IPS-18c (cell line): ENCODE measurements around the gene RPS25.
"Not testable (repeated sequence)": the region's sequence is repeated elsewhere in the genome, so short reads cannot be mapped to it uniquely, and the experiment has no call there.

Experiments used
- H3K4me3 ChIP-seq: 2 replicates; pipeline ENCODE4 v1.7.0; 2013; ENCODE audit warnings: low read depth, mild to moderate bottlenecking, low read length, moderate library complexity; ENCODE audit not compliant: insufficient read depth
- H3K9me3 ChIP-seq: one replicate; pipeline ENCODE4 v1.6.1; 2013; ENCODE audit warnings: mild to moderate bottlenecking, low read length, moderate library complexity; ENCODE audit not compliant: control insufficient read depth, insufficient read depth

RPS25 gene

DNA sequence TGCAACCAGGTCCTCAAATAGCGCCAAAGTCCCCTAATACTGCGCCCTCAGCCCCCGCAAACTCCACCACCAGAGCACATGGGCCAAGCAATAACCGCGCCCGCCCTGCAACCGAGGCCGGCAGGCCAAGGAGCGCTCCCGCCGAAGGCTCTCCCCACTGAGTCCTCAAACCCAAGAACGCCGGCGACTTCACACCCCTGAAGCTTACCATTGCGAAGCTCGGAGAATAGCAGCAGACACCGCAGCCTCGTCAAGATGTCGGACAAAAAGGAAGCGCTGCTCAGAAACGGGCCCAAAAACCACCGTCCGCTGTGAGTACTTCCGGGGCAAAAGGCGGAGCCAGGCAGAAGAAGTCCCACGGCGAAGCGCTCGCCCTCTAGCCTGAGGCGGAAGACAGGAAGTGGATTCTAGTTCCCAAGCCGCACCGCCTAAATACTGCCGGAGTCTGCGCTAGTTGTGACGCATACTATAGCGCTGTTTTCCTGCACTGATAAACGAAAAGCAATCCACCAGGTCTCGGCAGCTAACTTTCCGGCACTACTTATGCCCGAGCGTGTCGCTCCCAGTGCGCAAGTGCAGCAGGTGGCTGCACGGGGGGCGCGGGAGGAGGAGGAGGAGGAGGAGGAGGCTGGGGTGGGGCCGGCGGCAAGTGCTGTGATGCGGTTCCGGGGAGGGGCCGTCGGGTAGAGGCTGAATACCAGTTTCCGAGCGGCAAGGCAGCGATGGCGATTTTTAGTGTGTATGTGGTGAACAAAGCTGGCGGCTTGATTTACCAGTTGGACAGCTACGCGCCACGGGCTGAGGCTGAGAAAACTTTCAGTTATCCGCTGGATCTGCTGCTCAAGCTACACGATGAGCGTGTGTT lies at the start of gene RPS25, which contains the start of gene TRAPPC4:
Gene RPS25 (minus strand): TSS at position 270 of the 865 bp plus-strand sequence. CDS start 59 bp downstream, at position 211.
Gene TRAPPC4 (plus strand): TSS at position 693 of the 865 bp plus-strand sequence. CDS start 30 bp downstream, at position 723.
- Histone ChIP-seq H3K9me3 (no peaks in the 10 kb centered on the region), H3K4me3 (peak within 1 kb of the TSS; percentile 94)

DNA sequence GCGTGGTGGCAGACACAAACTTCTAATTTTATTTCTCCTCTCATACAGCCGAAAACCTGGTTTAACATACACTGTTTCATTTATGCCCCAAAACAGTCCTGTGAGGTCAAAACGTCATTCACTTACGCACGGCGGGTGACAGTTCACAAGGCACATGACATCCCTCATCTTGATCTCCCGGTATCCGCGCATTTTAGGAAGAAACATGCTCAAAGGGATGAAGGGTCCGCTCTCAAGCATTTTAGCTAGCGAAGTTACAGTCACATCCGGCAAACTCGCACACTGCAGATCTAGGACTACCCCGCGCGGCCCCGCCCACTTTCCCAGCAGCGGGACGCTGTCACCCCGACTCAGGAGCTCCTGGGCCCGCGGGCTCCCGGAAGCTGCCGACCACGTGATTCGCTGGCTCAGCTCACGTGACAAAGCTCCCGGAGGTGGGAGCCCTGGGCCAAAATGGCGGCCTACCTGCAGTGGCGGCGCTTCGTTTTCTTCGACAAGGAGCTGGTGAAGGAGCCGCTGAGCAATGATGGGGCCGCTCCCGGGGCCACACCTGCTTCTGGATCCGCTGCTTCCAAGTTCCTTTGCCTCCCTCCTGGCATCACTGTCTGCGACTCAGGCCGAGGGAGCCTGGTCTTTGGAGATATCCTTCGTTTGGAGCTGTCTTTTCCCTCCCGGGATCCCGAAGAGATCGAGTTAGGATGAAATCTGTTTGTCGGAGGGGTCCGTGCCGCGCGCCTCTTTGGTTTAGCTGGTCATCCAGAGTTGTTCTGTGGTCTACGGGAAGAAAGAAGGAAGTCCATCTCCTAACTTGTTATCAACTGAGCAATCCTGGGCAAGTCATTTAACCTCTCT lies 49.5 kb upstream of the RPS25 start, which contains the start of gene VPS11:
Gene VPS11 (plus strand): TSS at position 448 of the 852 bp plus-strand sequence. CDS start 6 bp downstream, at position 454.
- Histone ChIP-seq H3K9me3 (no peaks in the 10 kb centered on the region), H3K4me3 (peak within 1 kb of the TSS; percentile 95)

DNA sequence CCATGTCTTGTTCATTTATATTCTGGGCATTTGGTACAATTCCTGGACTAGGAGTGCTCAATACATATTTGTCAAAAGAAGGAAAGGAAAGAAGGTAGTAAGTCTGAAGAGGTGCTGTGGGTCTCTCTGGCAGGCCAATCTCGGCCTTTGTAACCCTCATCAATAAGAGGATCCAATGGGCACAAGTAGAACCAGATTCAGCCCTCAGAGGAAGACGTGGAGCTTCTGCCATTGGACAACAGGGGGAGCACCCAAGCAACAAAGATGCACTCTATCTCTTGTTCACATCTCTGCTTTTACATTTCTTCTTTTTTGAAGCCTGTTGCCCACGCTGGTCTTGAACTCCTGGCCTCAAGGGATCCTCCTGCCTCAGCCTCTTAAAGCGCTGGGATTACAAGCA lies 47.2 kb upstream of the RPS25 start:
- Histone ChIP-seq H3K9me3 (no peaks in the 10 kb centered on the region), H3K4me3 (no peak overlapping the region)

DNA sequence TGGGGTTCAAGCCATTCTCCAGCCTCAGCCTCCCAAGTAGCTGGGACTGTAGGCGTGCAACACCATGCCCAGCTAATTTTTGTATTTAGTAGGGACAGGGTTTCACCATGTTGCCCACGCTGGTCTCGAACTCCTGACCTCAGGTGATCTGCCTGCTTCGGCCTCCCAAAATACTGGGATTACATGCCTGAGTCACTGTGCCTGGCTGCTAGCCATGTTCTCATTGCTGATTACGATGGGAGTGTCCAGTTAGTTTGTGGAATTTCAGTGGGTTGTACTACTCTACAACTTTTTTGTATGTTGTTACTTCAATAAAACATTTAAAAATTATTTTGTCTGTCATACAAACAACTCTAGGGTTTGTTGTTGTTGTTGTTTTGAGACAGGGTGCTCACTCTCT lies 44.6 kb upstream of the RPS25 start:
- H3K9me3 ChIP-seq, result no peaks in the 10 kb centered on the region
- no peak overlapping the region for H3K4me3 ChIP-seq

DNA sequence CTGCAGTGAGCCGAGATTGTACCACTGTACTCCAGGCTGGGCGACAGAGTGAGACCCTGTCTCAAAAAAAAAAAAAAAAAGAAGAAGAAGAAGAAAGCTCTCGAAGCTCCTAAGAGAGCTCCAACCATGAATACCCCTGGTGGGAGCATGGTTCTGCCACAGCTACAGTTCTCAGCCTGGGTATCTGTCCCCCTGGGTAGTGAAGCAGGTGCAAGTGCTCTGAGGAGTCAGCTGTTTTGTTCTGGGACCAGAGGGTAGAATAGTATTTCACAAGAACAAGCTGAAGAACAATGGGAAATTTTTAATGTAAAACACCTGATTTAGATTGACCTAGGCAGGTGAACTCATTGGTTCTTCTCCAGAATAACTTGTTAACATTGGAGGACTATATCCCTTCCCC lies 43.1 kb upstream of the RPS25 start:
- H3K9me3 ChIP-seq, result no peaks in the 10 kb centered on the region
- H3K4me3 ChIP-seq, result no peak overlapping the region

DNA sequence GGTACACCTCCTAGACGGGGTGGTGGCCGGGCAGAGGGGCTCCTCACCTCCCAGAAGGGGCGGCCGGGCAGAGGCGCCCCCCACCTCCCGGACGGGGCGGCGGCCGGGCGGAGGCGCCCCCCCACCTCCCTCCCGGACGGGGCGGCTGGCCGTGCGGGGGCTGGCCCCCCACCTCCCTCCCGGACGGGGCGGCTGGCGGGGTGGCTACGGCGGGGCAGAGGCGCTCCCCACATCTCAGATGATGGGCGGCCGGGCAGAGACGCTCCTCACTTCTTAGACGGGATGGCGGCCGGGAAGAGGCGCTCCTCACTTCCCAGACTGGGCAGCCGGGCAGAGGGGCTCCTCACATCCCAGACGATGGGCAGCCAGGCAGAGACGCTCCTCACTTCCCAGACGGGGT lies 41.0 kb upstream of the RPS25 start:
- H3K4me3 ChIP-seq, H3K9me3 ChIP-seq: not testable (repeated sequence)

DNA sequence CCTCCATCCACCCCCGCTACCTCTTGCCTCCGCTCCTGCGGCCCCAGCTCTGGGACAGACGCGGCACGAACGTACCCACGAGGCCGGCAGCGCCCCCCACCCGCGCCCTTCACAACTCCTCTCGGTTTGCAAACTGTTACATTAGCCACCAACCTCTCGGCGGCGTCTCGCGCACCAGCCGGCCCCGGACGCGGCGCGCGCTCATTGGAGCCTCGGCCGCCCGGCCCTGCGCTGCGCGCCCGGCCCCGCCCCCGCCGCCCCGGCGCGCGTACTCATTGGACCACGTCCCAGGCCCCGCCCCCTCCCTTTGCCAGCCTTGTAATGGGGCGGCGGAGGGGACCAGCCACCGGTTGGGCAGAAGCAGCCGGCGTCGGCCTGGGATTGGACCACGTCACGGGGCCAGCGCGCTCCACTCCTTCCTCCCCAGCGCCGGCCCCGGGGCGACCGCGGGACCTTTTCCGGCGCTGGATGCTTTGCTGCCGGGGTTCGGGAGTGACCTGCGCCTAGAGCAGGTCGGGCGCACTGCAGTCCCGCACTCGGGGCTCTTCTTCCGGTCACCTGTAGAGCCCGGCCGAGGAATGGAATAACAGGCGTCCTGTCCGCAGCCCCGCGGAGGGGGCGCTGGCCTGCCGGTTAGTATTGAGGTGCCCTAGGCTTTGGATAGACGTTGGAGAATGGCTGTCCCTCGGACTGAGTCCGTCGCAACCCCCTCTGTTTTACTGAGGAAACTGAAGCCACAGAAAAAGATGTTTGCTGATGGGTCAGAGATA lies 39.0 kb upstream of the RPS25 start, which contains the start of gene HYOU1:
Gene HYOU1 (minus strand): TSS at position 206 of the 770 bp plus-strand sequence. CDS start 1,045 bp downstream, outside the sequence.
- Histone ChIP-seq H3K4me3 (peak within 1 kb of the TSS; percentile 91), H3K9me3 (peaks cover 2% of the 10 kb centered on the region)

DNA sequence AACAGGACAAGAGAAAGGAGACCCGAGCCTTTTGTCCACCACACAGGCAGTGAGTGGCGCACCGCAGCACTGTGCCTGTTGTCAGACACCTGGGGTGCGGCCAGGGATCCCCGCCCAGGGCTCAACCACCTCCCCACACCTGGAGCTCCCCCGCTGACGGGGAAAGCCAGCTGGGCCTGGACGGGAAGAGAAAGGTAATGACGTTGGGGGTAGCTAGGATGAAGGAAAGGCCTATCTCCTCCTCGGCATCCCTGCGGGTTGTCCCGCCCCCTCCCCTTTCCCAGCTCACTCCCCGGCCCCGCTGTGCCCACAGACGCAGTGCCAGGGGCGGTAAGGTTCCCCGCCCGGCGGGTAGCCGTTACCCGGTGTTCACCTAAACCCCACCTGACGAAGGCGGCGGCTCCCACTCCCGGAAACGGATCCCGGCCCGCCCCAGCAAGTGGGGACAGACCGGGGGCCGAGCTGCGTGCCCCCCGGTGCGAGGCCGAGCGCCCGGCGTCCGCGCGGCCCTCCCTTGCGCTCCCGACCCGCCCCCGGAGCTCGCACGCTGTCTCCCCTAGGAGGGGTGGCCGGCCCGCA lies 38.4 kb upstream of the RPS25 start:
- peak overlapping the region; percentile 91 for H3K4me3 ChIP-seq
- peaks cover 2% of the 10 kb centered on the region for H3K9me3 ChIP-seq

DNA sequence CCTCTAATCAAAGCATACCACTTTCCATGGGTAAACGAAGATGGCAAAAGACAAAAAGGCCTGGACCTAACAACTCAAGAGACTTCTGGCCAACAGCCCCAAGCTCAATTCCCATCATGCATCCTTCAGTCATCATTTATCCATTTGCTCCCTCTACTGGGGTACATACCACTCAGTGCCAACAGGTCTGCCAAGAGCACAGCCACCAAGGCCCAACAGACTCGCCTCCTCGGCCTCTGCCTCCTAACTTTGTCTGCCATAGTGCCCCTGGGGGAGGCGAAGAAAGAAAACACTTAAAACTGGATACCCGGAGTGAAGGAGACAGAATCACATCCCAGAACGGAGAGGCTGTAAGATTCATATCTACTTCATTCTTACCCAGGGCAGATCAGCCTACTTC lies 37.8 kb upstream of the RPS25 start:
- Histone ChIP-seq H3K9me3 (peaks cover 2% of the 10 kb centered on the region), H3K4me3 (peak overlapping the region; percentile 91)

DNA sequence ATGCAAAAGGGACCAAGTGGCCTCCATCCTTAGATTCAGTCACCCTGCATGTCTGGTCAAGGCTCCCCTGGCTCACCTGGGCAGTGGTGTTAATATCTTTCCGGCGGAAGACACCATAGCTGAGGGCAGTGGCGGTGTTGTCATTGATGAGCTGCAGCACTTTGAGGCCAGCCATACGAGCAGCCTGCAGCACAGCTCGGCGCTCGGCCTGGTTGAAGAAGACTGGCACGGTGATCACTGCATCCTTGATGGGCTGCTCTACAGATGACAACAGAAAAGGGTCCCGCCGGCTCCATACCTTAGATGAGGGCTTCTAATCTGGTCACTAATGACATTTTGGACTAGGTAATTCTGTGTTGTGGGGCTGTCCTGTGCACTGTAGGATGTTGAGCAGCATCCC lies 36.3 kb upstream of the RPS25 start:
- Histone ChIP-seq H3K9me3 (peaks cover 2% of the 10 kb centered on the region), H3K4me3 (no peak overlapping the region)

DNA sequence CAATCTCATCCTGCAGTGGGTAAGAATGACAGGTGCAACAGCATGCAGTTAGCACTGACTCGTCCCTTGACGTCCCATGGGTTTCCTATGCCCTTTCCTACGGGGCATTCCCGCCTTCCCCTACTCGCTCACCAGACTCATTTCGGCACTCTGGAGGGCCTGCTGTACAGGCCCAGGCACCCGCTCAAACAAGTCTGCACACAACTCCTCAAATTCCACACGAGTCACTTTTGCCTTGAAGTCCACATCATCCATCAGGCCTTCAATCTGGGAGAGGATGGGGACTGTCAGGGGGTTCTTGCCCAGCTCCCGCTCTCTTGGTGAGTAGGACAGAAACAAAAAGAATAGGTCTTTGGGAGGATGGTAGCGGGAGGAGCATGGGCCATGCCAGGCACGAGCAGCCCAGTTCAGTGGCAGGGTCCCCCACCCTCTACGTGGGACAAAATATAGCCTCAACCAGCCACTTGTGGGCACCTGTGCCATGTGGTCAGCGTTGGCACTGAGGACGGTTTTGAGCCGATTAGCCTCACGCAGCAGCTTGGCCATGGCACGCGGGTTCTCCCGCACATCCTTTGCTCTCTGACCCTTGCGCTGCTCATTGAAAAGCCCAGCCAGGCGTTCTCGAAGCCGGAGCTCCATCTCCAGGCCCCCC lies 34.1 kb upstream of the RPS25 start:
- Histone ChIP-seq H3K9me3 (peaks cover 4% of the 10 kb centered on the region), H3K4me3 (no peak overlapping the region)

DNA sequence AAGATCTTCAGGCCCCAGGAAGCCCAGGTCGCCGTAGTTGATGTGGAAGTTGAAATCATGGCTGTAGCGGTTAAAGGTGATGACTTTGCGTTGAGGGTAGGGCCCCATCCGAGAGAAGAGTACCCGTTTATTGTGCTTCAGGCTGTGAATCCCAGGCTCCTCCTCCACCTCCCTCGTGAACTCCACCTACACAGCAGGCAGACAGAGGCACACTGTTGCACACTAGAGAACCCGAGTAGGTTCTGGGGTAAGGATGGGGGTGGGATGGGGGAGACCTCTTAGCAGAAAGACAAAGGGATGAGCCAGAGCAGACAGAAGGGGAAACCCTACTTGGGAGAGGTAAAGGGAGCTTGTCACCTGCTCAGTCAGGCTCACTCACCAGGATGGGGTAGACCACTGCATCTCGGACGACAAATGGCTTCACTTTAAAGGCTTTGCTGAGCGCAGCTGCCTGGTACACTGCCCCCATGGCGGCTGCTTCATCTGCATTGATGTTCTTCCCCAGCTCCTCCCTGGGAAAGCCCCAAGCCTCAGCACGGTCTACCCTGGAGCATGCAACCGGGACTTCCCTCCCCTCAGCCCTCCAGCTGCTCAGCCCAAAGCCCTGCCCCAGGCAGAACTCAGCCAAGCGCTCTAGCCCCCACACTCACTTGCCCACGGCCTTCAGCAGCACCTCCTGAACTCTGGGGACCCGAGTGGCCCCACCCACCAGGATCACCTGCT lies 33.5 kb upstream of the RPS25 start:
- H3K9me3 ChIP-seq, result peaks cover 4% of the 10 kb centered on the region
- no peak overlapping the region for H3K4me3 ChIP-seq

DNA sequence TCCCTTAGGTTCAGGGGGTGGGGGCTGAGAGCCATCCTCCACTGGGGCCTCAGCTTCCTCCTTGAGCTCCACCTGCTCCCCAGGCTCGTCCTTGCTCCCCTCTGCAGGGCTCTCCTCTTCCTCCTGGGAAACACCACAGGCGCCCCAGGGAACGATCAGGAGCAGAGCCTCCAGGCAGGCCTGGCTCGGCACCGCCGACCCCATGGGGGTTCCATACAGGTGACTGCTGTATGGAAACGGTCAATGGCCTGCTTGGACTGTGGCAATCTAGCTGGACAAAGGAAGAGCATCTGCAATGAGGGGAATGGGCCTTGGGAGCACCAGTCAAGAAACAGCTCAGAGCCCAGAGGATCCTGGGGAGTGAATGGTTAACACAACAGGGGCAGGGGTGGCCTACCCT lies 30.9 kb upstream of the RPS25 start:
- H3K9me3 ChIP-seq, result peaks cover 4% of the 10 kb centered on the region
- H3K4me3 ChIP-seq, result no peak overlapping the region

DNA sequence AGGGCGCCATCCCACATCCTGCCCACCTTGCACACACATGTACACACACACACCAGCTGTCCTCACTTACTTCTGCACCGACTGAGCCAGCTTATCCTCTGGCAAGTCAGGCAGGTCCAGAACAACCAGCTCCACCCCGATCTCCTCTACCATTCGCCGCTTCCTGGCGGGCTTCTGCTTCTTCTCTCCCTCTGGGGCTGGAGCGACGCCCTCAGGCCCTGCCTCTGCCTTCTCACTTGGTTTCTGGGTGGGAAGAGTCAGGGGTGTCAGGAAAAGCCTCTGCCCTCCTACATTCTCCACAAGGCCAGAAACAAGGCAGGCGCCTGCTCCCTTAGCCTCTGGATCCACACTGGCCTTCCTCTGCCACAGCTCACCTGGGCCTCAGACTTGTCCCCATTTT lies 30.5 kb upstream of the RPS25 start:
- Histone ChIP-seq H3K9me3 (peaks cover 6% of the 10 kb centered on the region), H3K4me3 (no peak overlapping the region)

DNA sequence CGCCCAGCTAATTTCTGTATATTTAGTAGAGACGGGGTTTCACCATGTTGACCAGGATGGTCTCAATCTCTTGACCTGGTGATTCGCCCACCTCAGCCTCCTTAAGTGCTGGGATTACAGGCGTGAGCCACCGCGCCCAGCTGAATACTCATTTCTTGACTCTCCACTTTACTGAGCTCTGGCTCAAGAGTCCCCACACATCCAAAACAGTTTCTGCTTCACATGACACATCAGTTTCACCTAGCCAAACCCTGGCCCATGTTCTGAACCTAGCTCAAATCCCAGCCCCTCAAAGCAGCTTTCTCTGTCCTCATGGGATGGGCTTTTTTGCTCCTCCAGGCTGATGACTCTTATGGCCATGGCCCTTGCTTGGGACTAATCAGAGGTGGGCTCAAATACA lies 29.1 kb upstream of the RPS25 start:
- no peak overlapping the region for H3K4me3 ChIP-seq
- peaks cover 4% of the 10 kb centered on the region for H3K9me3 ChIP-seq

DNA sequence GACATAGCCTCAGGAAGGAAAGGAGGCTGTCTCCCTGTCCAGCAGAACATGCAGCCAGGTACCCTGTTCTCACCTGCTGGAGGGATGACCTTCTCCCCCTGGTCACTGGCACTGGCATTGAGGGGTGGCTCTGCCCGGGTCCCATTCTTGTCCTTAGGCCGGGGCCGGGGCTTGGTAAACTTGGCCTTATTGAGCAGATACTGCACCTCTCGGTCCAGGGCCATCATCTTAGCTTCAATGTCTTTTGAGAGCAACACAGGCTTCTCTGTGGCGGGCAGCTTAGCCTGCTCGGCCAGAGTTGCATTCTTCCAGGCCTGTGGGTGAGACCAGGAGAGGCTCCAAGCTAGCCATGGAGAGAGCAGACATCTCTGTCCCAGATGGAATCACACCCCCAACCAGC lies 28.3 kb upstream of the RPS25 start:
- Histone ChIP-seq H3K9me3 (peaks cover 4% of the 10 kb centered on the region), H3K4me3 (no peak overlapping the region)
